SK-N-SH treated with all-trans-retinoic acid at 6 μM for 48 hours (cell line): ENCODE measurements around the gene IQSEC1.

Experiments
- ATAC-seq: fragments of 200-7000 bp; cut with Tn5 transposase; 3 replicates; pipeline ENCODE4 v1.9.1; 2020; ENCODE audit warnings: mild to moderate bottlenecking, moderate library complexity
- ARNTL ChIP-seq: fragments of 450-650 bp; formaldehyde crosslinking; IDR thresholded peaks from 2 replicates; pipeline ENCODE4 v1.5.0; 2020; ENCODE audit warnings: low read depth, mild to moderate bottlenecking, moderate library complexity, borderline replicate concordance
- BACH2 ChIP-seq: fragments of 250-450 bp; sonication (Bioruptor Pico); IDR thresholded peaks from 2 replicates; pipeline ENCODE4 v1.9.0; 2021; ENCODE audit warnings: mild to moderate bottlenecking, borderline replicate concordance
- CSDC2 ChIP-seq: fragments of 250-450 bp; sonication (Bioruptor Pico); IDR thresholded peaks from 2 replicates; pipeline ENCODE4 v1.5.0; 2020; ENCODE audit warnings: mild to moderate bottlenecking, moderate library complexity
- ESRRG ChIP-seq: fragments of 250-450 bp; sonication (Bioruptor Pico); IDR thresholded peaks from 2 replicates; pipeline ENCODE4 v1.6.1; 2021; ENCODE audit warnings: mild to moderate bottlenecking
- GLIS3 ChIP-seq: fragments of 250-450 bp; sonication (Bioruptor Pico); IDR thresholded peaks from 2 replicates; pipeline ENCODE4 v1.5.0; 2020; ENCODE audit warnings: mild to moderate bottlenecking, moderate library complexity
- ISL1 ChIP-seq: fragments of 250-450 bp; sonication (Bioruptor Pico); IDR thresholded peaks from 2 replicates; pipeline ENCODE4 v2.1.2; 2022; ENCODE audit warnings: mild to moderate bottlenecking, moderate library complexity
- PPARA ChIP-seq: fragments of 250-450 bp; sonication (Bioruptor Pico); IDR thresholded peaks from 2 replicates; pipeline ENCODE4 v1.5.0; 2020; ENCODE audit warnings: mild to moderate bottlenecking, borderline replicate concordance
- RARB ChIP-seq: fragments of 250-450 bp; sonication (Bioruptor Pico); IDR thresholded peaks from 2 replicates; pipeline ENCODE4 v1.8.0; 2021; ENCODE audit warnings: mild to moderate bottlenecking, moderate library complexity
- SNAI2 ChIP-seq: fragments of 250-450 bp; sonication (Bioruptor Pico); IDR thresholded peaks from 2 replicates; pipeline ENCODE4 v1.5.0; 2020; ENCODE audit warnings: mild to moderate bottlenecking, moderate library complexity
- TCF4 ChIP-seq: fragments of 250-450 bp; sonication (Bioruptor Pico); IDR thresholded peaks from 2 replicates; pipeline ENCODE4 v1.8.0; 2021; ENCODE audit warnings: mild to moderate bottlenecking, moderate library complexity, borderline replicate concordance
- ZC3H10 ChIP-seq: fragments of 250-450 bp; sonication (Bioruptor Pico); IDR thresholded peaks from 2 replicates; pipeline ENCODE4 v1.5.1; 2021; ENCODE audit warnings: mild to moderate bottlenecking, moderate library complexity
- ZFP3 ChIP-seq: fragments of 250-450 bp; sonication (Bioruptor Pico); IDR thresholded peaks from 2 replicates; pipeline ENCODE4 v1.5.0; 2020; ENCODE audit warnings: mild to moderate bottlenecking, moderate library complexity
- ZFP30 ChIP-seq: fragments of 450-650 bp; formaldehyde crosslinking; IDR thresholded peaks from 2 replicates; pipeline ENCODE4 v1.5.0; 2022; ENCODE audit warnings: mild to moderate bottlenecking, moderate library complexity
- ZNF565 ChIP-seq: fragments of 450-650 bp; formaldehyde crosslinking; conservative IDR thresholded peaks from 2 replicates; pipeline ENCODE4 v1.5.0; 2020; ENCODE audit warnings: low read depth, mild to moderate bottlenecking, moderate library complexity
- ZNF70 ChIP-seq: fragments of 450-650 bp; formaldehyde crosslinking; IDR thresholded peaks from 2 replicates; pipeline ENCODE4 v1.5.0; 2020; ENCODE audit warnings: mild to moderate bottlenecking, moderate library complexity
- TF ChIP-seq, protein P1 (sequence below): fragments of 250-450 bp; sonication (Bioruptor Pico); IDR thresholded peaks from 2 replicates; pipeline ENCODE4 v1.8.0; 2021; ENCODE audit warnings: low read depth, mild to moderate bottlenecking, moderate library complexity, borderline replicate concordance
- TF ChIP-seq, protein P2 (sequence below): fragments of 250-450 bp; sonication (Bioruptor Pico); IDR thresholded peaks from 2 replicates; pipeline ENCODE4 v1.5.1; 2020; ENCODE audit warnings: low read depth, mild to moderate bottlenecking, moderate library complexity
- TF ChIP-seq, protein P3 (sequence below): fragments of 250-450 bp; sonication (Bioruptor Pico); IDR thresholded peaks from 2 replicates; pipeline ENCODE4 v1.8.0; 2020; ENCODE audit warnings: mild to moderate bottlenecking, moderate library complexity, borderline replicate concordance
- TF ChIP-seq, protein P4 (sequence below): fragments of 250-450 bp; sonication (Bioruptor Pico); IDR thresholded peaks from 2 replicates; pipeline ENCODE4 v1.5.0; 2020; ENCODE audit warnings: mild to moderate bottlenecking, moderate library complexity

Gene IQSEC1

DNA sequence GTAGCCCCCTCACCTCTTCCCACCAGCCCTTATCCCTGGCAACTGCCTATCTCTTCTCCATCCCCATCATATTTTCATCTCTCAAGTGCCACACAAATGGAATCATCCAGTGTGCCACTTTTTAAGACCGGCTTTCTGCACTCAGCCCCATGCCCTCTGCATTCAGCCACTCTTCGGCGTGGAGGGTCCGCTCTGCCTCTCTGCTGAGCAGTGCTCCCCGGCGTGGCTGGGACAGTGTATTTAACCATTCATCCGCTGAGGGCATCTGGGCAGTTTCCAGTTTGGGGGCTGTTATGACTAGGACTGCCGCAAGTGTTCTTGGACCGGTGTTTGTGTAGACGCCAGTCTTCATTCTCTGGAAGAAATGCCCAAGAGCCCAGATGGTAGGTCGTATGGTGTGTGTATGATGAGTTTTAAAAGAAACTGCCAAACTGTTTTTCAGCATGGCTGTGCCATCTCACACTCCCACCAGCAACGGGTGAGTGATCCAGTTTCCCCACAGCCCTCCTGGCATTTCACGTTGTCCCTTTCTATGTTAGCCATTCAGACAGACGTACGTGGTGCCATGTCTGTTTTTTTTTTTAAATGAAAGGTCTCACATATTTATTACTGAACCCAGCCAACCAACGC, 20.9 kb downstream of the IQSEC1 start:
- TF ChIP-seq, protein P1, sequence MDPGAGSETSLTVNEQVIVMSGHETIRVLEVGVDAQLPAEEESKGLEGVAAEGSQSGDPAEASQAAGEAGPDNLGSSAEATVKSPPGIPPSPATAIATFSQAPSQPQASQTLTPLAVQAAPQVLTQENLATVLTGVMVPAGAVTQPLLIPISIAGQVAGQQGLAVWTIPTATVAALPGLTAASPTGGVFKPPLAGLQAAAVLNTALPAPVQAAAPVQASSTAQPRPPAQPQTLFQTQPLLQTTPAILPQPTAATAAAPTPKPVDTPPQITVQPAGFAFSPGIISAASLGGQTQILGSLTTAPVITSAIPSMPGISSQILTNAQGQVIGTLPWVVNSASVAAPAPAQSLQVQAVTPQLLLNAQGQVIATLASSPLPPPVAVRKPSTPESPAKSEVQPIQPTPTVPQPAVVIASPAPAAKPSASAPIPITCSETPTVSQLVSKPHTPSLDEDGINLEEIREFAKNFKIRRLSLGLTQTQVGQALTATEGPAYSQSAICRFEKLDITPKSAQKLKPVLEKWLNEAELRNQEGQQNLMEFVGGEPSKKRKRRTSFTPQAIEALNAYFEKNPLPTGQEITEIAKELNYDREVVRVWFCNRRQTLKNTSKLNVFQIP (CRISPR knock-in tag), result no peak
- TF ChIP-seq, protein P2, sequence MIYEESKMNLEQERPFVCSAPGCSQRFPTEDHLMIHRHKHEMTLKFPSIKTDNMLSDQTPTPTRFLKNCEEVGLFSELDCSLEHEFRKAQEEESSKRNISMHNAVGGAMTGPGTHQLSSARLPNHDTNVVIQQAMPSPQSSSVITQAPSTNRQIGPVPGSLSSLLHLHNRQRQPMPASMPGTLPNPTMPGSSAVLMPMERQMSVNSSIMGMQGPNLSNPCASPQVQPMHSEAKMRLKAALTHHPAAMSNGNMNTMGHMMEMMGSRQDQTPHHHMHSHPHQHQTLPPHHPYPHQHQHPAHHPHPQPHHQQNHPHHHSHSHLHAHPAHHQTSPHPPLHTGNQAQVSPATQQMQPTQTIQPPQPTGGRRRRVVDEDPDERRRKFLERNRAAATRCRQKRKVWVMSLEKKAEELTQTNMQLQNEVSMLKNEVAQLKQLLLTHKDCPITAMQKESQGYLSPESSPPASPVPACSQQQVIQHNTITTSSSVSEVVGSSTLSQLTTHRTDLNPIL, result no peak
- TF ChIP-seq GLIS3 (CRISPR knock-in tag) (no peak), TCF4 (CRISPR knock-in tag) (no peak), ZNF565 (CRISPR knock-in tag) (no peak), ZFP3 (CRISPR knock-in tag) (no peak), ISL1 (CRISPR knock-in tag) (no peak), ARNTL (CRISPR knock-in tag) (no peak), ZFP30 (CRISPR knock-in tag) (no peak), ESRRG (CRISPR knock-in tag) (no peak)
- ATAC-seq, result no peak

DNA sequence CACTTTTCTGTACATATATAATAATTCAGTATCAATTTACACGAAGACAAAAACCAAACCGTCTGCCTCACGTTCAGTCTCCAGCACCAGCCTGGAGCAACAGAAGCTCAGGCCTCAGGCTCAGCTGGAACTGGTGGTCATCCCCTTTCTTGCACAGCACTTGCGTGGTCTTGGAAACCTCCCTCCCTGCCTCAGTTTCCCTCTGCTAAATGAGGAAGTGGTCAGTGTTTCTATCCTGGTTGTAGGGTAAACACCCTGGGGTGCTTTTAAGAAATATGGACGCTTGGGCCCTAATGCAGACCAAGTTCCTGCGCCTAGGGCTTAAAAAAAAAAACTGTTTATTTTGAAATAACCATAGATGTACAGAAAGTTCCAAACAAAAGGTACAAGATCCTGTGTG, 21.6 kb downstream of the IQSEC1 start:
- TF ChIP-seq SNAI2 (CRISPR knock-in tag), result no peak
- TF ChIP-seq GLIS3 (CRISPR knock-in tag), result no peak
- TF ChIP-seq ARNTL (CRISPR knock-in tag), result no peak
- no peak for TF ChIP-seq ZNF70 (CRISPR knock-in tag)
- no peak for TF ChIP-seq PPARA
- no peak for TF ChIP-seq ESRRG (CRISPR knock-in tag)
- TF ChIP-seq, protein P3, sequence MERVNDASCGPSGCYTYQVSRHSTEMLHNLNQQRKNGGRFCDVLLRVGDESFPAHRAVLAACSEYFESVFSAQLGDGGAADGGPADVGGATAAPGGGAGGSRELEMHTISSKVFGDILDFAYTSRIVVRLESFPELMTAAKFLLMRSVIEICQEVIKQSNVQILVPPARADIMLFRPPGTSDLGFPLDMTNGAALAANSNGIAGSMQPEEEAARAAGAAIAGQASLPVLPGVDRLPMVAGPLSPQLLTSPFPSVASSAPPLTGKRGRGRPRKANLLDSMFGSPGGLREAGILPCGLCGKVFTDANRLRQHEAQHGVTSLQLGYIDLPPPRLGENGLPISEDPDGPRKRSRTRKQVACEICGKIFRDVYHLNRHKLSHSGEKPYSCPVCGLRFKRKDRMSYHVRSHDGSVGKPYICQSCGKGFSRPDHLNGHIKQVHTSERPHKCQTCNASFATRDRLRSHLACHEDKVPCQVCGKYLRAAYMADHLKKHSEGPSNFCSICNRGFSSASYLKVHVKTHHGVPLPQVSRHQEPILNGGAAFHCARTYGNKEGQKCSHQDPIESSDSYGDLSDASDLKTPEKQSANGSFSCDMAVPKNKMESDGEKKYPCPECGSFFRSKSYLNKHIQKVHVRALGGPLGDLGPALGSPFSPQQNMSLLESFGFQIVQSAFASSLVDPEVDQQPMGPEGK (CRISPR knock-in tag), result no peak
- no peak for TF ChIP-seq BACH2
- no peak for TF ChIP-seq TCF4 (CRISPR knock-in tag)
- no peak for TF ChIP-seq ZC3H10 (CRISPR knock-in tag)
- no peak for TF ChIP-seq ZFP30 (CRISPR knock-in tag)
- TF ChIP-seq, protein P1 (CRISPR knock-in tag), result no peak
- TF ChIP-seq ZNF565 (CRISPR knock-in tag), result no peak
- TF ChIP-seq, all 23 proteins: peak for 0

DNA sequence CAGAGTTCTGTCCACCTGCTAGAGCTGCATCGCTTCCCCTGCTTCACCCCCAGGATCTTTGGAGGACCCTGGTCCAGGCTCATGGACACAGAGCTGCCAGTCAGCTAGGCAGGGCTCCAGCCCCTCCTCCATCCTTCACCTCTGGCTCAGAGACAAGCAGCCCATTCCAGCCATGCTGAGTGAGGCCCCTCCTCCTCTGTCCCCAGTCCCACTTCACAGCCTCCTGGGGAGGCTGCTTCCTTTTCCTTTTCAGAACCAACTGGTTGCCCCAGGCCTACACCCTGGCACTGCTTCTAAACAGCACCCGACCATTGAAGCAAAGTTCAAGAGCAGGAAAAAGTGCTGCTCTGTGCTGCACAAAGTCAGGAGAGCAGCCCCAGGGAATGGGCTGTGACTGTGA, 22.2 kb downstream of the IQSEC1 start:
- ATAC-seq, result no peak
- TF ChIP-seq RARB (CRISPR knock-in tag), result no peak
- TF ChIP-seq, protein P3 (CRISPR knock-in tag), result no peak
- no peak for TF ChIP-seq CSDC2 (CRISPR knock-in tag)
- no peak for TF ChIP-seq SNAI2 (CRISPR knock-in tag)
- TF ChIP-seq ARNTL (CRISPR knock-in tag), result no peak
- TF ChIP-seq ZNF70 (CRISPR knock-in tag), result no peak
- TF ChIP-seq, protein P4, sequence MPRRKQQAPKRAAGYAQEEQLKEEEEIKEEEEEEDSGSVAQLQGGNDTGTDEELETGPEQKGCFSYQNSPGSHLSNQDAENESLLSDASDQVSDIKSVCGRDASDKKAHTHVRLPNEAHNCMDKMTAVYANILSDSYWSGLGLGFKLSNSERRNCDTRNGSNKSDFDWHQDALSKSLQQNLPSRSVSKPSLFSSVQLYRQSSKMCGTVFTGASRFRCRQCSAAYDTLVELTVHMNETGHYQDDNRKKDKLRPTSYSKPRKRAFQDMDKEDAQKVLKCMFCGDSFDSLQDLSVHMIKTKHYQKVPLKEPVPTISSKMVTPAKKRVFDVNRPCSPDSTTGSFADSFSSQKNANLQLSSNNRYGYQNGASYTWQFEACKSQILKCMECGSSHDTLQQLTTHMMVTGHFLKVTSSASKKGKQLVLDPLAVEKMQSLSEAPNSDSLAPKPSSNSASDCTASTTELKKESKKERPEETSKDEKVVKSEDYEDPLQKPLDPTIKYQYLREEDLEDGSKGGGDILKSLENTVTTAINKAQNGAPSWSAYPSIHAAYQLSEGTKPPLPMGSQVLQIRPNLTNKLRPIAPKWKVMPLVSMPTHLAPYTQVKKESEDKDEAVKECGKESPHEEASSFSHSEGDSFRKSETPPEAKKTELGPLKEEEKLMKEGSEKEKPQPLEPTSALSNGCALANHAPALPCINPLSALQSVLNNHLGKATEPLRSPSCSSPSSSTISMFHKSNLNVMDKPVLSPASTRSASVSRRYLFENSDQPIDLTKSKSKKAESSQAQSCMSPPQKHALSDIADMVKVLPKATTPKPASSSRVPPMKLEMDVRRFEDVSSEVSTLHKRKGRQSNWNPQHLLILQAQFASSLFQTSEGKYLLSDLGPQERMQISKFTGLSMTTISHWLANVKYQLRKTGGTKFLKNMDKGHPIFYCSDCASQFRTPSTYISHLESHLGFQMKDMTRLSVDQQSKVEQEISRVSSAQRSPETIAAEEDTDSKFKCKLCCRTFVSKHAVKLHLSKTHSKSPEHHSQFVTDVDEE, result no peak

More for the DNA sequence above, 21.6 kb downstream of the IQSEC1 start:
- no peak for ATAC-seq
